Loucy (cell line): ENCODE results near the gene MRPL48.

ENCODE experiments used
- CTCF ChIP-seq: fragments of 200-600 bp; sonication (generic); conservative IDR thresholded peaks from 2 replicates; pipeline ENCODE4 v1.5.1; 2014; ENCODE audit warnings: mild to moderate bottlenecking, antibody characterized with exemption, low read length
- EZH2phosphoT487 ChIP-seq: fragments of 200-600 bp; IDR thresholded peaks from 2 replicates; pipeline ENCODE4 v1.6.1; 2018; ENCODE audit warnings: antibody characterized with exemption, mild to moderate bottlenecking, moderate library complexity, borderline replicate concordance

- TF ChIP-seq CTCF, result no peak
- no peak for TF ChIP-seq EZH2phosphoT487
These were observed 4.1 kb upstream of the MRPL48 start for GRCh38 chr11:73783483-73784020.
